HepG2 (cell line): Measurements from ENCODE around the gene API5. TPM values are rescaled to one million over a fixed set of nuclear protein-coding genes. Genes with fewer than 3 reads are reported as not detected.

ENCODE experiments used
- ARID2 ChIP-seq: sonication (generic); formaldehyde crosslinking; IDR thresholded peaks from 2 replicates; pipeline ENCODE4 v1.8.1; 2022; ENCODE audit warnings: mild to moderate bottlenecking, missing genetic modification reagents, borderline replicate concordance
- FOXK1 ChIP-seq: sonication (generic); formaldehyde crosslinking; IDR thresholded peaks from 2 replicates; pipeline ENCODE4 v1.4.0; 2020; ENCODE audit warnings: low read depth, missing genetic modification reagents, borderline replicate concordance
- RAD21 ChIP-seq: fragments of 450-650 bp; formaldehyde crosslinking; IDR thresholded peaks from 2 replicates; pipeline ENCODE4 v1.5.0; 2020; ENCODE audit warnings: mild to moderate bottlenecking
- THRA ChIP-seq: sonication (generic); formaldehyde crosslinking; IDR thresholded peaks from 2 replicates; pipeline ENCODE4 v1.4.0; 2020; ENCODE audit warnings: missing genetic modification reagents, borderline replicate concordance
- ZBTB38 ChIP-seq: sonication (generic); formaldehyde crosslinking; IDR thresholded peaks from 2 replicates; pipeline ENCODE4 v1.5.1; 2020; ENCODE audit warnings: mild to moderate bottlenecking, missing genetic modification reagents
- ZBTB39 ChIP-seq: sonication (generic); formaldehyde crosslinking; IDR thresholded peaks from 2 replicates; pipeline ENCODE4 v1.5.0; 2020; ENCODE audit warnings: missing genetic modification reagents
- ZNF142 ChIP-seq: sonication (generic); formaldehyde crosslinking; IDR thresholded peaks from 2 replicates; pipeline ENCODE4 v1.4.0; 2020; ENCODE audit warnings: missing genetic modification reagents
- ZNF513 ChIP-seq: sonication (generic); formaldehyde crosslinking; conservative IDR thresholded peaks from 2 replicates; pipeline ENCODE4 v1.5.0; 2020; ENCODE audit warnings: missing genetic modification reagents
- ZNF646 ChIP-seq: sonication (generic); formaldehyde crosslinking; IDR thresholded peaks from 2 replicates; pipeline ENCODE4 v1.9.0; 2021; ENCODE audit warnings: mild to moderate bottlenecking, missing genetic modification reagents
- ZNF709 ChIP-seq: sonication (generic); formaldehyde crosslinking; IDR thresholded peaks from 2 replicates; pipeline ENCODE4 v1.5.0; 2020; ENCODE audit warnings: mild to moderate bottlenecking, missing genetic modification reagents
- polyA plus RNA-seq, 8 experiments: library from polyadenylated mRNA; depleted of rRNA in 3 of 8; stranded (reverse) in 7 of 8; unstranded in 1 of 8; fragments of >200 nt; fragmentation: Illumina TruSeq in 4 of 8; extraction: Trizol in 4 of 8; gene quantifications; 2 replicates each; pipeline versions ENCODE4 v1.2.1 to v1.2.3, GENCODE V29; 2011 to 2016; ENCODE audit warnings: low read depth in 4 of 8, missing spikeins in 1 of 8, mixed read lengths in 1 of 8; ENCODE audit not compliant: insufficient read depth in 1 of 8
- total RNA-seq, 5 experiments: library from RNA; depleted of rRNA; stranded (reverse); fragments of >200 nt; fragmentation: Illumina TruSeq; extraction: Trizol; gene quantifications; 2 replicates each; pipeline ENCODE4 v1.2.3, GENCODE V29; 2016; ENCODE audit warnings: low read depth in 1 of 5

API5 gene
- total and polyA plus RNA-seq, 2 of the 13 experiments (the other 11 are each of a cell fraction or from before 2014, with no cell fraction given), result 21.6 to 59.0 TPM

GRCh38 chr11:43358801-43359421 is 47.1 kb downstream of the API5 start, which contains the start of gene TTC17 (continued):
- TF ChIP-seq ZBTB39 (no peak), THRA (peak; percentile 61), ZNF646 (CRISPR knock-in tag) (no peak), ARID2 (CRISPR knock-in tag) (no peak), ZNF709 (CRISPR knock-in tag) (peak; percentile 85), ZBTB38 (CRISPR knock-in tag) (peak; percentile 63; the same call in 1 of the 2 replicates), RAD21 (CRISPR knock-in tag) (peak; percentile 43), FOXK1 (CRISPR knock-in tag) (peak; percentile 20; the same call in 1 of the 2 replicates), ZNF513 (no peak), ZNF142 (CRISPR knock-in tag) (0 out of 2 replicates have a peak, but pooled peaks have one; percentile 23)
